Uterus (tissue), 4 donors: ENCODE data around the gene CADM2. TPM values are rescaled to one million over a fixed set of nuclear protein-coding genes. Genes with fewer than 3 reads are reported as not detected.
"Not testable (repeated sequence)": the region's sequence is repeated elsewhere in the genome, so short reads cannot be mapped to it uniquely, and the experiment has no call there.

ENCODE experiments used
- DNase-seq, 2 donors: peaks; one replicate each; pipeline ENCODE4 v3.0.0-alpha.2; 2019 to 2020
- H3K27ac ChIP-seq, 2 donors: fragments of 200-600 bp; sonication (generic); 1 replicate in 1 of 2; 2 replicates in 1 of 2; pipeline ENCODE4 v1.5.1; 2016 to 2018
- H3K27me3 ChIP-seq, 2 donors: fragments of 200-600 bp; sonication (generic); one replicate each; pipeline ENCODE4 v1.5.1; 2018 to 2019; ENCODE audit warnings: control low read depth in 1 of 2
- H3K36me3 ChIP-seq, 2 donors: fragments of 200-600 bp; sonication (generic); one replicate each; pipeline ENCODE4 v1.5.1; 2019; ENCODE audit warnings: control low read depth in 1 of 2
- H3K4me1 ChIP-seq, 2 donors: fragments of 200-600 bp; sonication (generic); one replicate each; pipeline ENCODE4 v1.5.1; 2018 to 2019; ENCODE audit warnings: control low read depth in 1 of 2
- H3K4me3 ChIP-seq, 2 donors: fragments of 200-600 bp; sonication (generic); 1 replicate in 1 of 2; 2 replicates in 1 of 2; pipeline ENCODE4 v1.5.1; 2018 to 2019; ENCODE audit warnings: mild to moderate bottlenecking in 1 of 2
- H3K9me3 ChIP-seq, 2 donors: fragments of 200-600 bp; sonication (generic); one replicate each; pipeline ENCODE4 v1.5.1; 2019; ENCODE audit warnings: control low read depth in 1 of 2
- POLR2A ChIP-seq, 2 donors: fragments of 450-650 bp; IDR thresholded peaks; one replicate each; pipeline ENCODE4 v1.6.1; 2016; ENCODE audit warnings: antibody characterized with exemption in 2 of 2, mild to moderate bottlenecking in 1 of 2, moderate library complexity in 1 of 2
- intact Hi-C: fragments of 100-400 bp; cut with DNase I; formaldehyde crosslinking; loops from one replicate; pipeline ENCODE4 v1.15.1; 2023; ENCODE audit warnings: low total_unique reads
- total RNA-seq, 4 donors: library from RNA; depleted of rRNA in 3 of 4; stranded (reverse); fragments of >200 nt in 3 of 4; gene quantifications; one replicate each; pipeline versions ENCODE4 v1.1.0 to v1.2.4, GENCODE V29; 2014 to 2023
- TF ChIP-seq, protein P1 (sequence below), 4 experiments: fragments of 200-600 bp in 2 of 4; fragments of 450-650 bp in 2 of 4; sonication (generic) in 2 of 4; IDR thresholded peaks; one replicate each; pipeline ENCODE4 v1.5.1; 2016 to 2019; ENCODE audit warnings: antibody characterized with exemption in 4 of 4, mild to moderate bottlenecking in 2 of 4, moderate library complexity in 1 of 4
- donor health status: DM: yes; HTN: yes; CAD: no.

Gene CADM2
- total RNA-seq, 4 donors from 2014 or later = 0.29 to 6.6 (median 0.85) TPM; not detected in 1

DNA sequence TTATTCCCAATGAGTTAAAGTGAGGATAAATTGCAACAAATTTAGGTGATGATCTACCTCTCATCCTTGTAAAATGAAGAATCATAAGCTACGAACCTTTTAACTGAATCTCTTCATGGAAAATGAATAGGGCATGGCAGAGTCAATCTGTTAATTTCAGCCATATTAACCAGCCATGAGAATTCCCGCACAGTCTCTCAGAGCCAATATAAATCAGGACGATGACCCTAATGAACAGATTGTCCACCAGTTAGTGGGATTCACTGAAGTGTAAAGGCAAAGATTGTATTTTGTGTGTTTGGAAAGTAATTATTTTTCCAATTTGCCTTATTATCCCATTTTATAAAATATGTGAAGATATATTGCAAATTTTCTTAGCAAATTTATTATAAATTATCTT is 183.8 kb downstream of the CADM2 start:
- Histone ChIP-seq H3K36me3 (no peaks in the 10 kb centered on the region), H3K27me3 (no peaks in the 10 kb centered on the region), H3K27ac (no peak overlapping the region), H3K9me3 (no peaks in the 10 kb centered on the region), H3K4me1 (no peaks in the 10 kb centered on the region), H3K4me3 (no peak overlapping the region)
- no peak for DNase-seq
- intact Hi-C loops = no loop called here
- TF ChIP-seq, protein P1, sequence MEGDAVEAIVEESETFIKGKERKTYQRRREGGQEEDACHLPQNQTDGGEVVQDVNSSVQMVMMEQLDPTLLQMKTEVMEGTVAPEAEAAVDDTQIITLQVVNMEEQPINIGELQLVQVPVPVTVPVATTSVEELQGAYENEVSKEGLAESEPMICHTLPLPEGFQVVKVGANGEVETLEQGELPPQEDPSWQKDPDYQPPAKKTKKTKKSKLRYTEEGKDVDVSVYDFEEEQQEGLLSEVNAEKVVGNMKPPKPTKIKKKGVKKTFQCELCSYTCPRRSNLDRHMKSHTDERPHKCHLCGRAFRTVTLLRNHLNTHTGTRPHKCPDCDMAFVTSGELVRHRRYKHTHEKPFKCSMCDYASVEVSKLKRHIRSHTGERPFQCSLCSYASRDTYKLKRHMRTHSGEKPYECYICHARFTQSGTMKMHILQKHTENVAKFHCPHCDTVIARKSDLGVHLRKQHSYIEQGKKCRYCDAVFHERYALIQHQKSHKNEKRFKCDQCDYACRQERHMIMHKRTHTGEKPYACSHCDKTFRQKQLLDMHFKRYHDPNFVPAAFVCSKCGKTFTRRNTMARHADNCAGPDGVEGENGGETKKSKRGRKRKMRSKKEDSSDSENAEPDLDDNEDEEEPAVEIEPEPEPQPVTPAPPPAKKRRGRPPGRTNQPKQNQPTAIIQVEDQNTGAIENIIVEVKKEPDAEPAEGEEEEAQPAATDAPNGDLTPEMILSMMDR (IDR thresholded peaks at IDR 0.05) = no peak
- TF ChIP-seq POLR2A (IDR thresholded peaks at IDR 0.05) = no peak

DNA sequence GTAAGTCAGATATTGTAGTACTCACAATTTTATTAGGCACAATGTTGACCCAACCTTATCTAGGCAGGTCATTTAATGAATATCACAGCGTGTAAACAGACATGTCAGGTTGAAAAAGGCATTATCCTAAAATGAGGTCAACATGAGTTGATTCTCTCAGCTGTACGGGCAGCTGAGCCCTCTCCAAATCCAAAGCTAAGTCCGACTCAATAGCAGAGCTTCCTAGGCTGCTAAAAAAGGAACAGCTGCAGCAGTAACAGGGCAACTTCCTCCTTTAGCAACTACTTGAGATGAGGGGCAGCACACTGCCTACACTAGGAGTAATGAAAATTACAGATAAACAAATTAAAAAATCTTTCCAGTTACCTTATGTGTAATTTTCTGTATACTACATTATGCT is 189.2 kb downstream of the CADM2 start:
- Histone ChIP-seq H3K4me1 (no peaks in the 10 kb centered on the region), H3K27me3 (no peaks in the 10 kb centered on the region), H3K27ac (no peak overlapping the region), H3K9me3 (no peaks in the 10 kb centered on the region), H3K4me3 (no peak overlapping the region), H3K36me3 (no peaks in the 10 kb centered on the region)
- intact Hi-C loops = no loop called here
- no peak for TF ChIP-seq POLR2A (IDR thresholded peaks at IDR 0.05)
- TF ChIP-seq, protein P1 (IDR thresholded peaks at IDR 0.05) = no peak
- no peak for DNase-seq

DNA sequence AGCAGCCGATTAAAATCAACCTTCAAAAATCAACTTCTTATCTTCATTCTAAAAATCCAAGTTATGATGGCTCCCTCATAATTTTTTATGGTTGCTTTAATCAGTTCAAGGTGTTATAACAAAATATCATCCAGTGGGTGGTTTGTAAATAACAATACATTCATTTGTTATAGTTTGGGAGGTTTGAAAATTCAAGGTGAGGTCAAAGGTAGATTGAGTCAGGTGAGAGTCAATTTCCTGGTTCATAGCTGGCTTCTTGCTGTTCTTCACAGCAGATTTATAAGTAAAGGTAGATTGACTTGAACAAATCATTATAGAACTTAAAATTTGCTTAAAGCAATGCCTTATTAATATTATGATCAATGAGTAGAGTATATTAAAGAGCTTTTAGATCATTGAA is 192.8 kb downstream of the CADM2 start:
- no peak for DNase-seq
- intact Hi-C loops = no loop called here
- no peaks in the 10 kb centered on the region for H3K9me3 ChIP-seq
- TF ChIP-seq POLR2A (IDR thresholded peaks at IDR 0.05) = no peak
- TF ChIP-seq, protein P1 (IDR thresholded peaks at IDR 0.05) = no peak
- H3K27me3 ChIP-seq = no peaks in the 10 kb centered on the region
- no peaks in the 10 kb centered on the region for H3K36me3 ChIP-seq
- H3K4me1 ChIP-seq = no peaks in the 10 kb centered on the region
- H3K27ac ChIP-seq = no peak overlapping the region
- no peak overlapping the region for H3K4me3 ChIP-seq

DNA sequence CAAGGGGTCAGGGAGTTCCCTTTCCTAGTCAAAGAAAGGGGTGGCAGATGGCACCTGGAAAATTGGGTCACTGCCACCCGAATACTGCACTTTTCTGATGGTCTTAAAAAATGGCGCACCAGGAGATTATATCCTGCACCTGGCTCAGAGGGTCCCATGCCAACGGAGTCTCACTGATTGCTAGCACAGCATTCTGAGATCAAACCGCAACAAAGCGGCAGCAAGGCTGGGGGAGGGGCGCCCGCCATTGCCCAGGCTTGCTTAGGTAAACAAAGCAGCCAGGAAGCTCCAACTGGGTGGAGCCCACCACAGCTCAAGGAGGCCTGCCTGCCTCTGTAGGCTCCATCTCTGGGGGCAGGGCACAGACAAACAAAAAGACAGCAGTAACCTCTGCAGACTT is 194.5 kb downstream of the CADM2 start:
- H3K36me3 ChIP-seq, DNase-seq, H3K27ac ChIP-seq, H3K27me3 ChIP-seq, H3K4me1 ChIP-seq, intact Hi-C loops, H3K4me3 ChIP-seq, H3K9me3 ChIP-seq: not testable (repeated sequence)

- Histone ChIP-seq H3K4me1 (no peaks in the 10 kb centered on the region), H3K27me3 (no peaks in the 10 kb centered on the region), H3K4me3 (no peak overlapping the region), H3K36me3 (no peaks in the 10 kb centered on the region), H3K27ac (no peak overlapping the region), H3K9me3 (no peaks in the 10 kb centered on the region)
- intact Hi-C loops = no loop called here
- DNase-seq = no peak
- TF ChIP-seq, protein P1 (IDR thresholded peaks at IDR 0.05) = no peak
- no peak for TF ChIP-seq POLR2A (IDR thresholded peaks at IDR 0.05)
Observed at GRCh38 chr3:85159376-85159775, 200.6 kb downstream of the CADM2 start.

- no peaks in the 10 kb centered on the region for H3K27me3 ChIP-seq
- DNase-seq = no peak
- TF ChIP-seq, protein P1 (IDR thresholded peaks at IDR 0.05) = no peak
- TF ChIP-seq POLR2A (IDR thresholded peaks at IDR 0.05) = no peak
Observed at GRCh38 chr3:85161544-85161943, 202.8 kb downstream of the CADM2 start.

More at GRCh38 chr3:85161544-85161943, 202.8 kb downstream of the CADM2 start:
- H3K36me3 ChIP-seq = no peaks in the 10 kb centered on the region
- H3K4me1 ChIP-seq = no peaks in the 10 kb centered on the region
- H3K9me3 ChIP-seq = no peaks in the 10 kb centered on the region
- no peak overlapping the region for H3K4me3 ChIP-seq
- no peak overlapping the region for H3K27ac ChIP-seq
- intact Hi-C loops = no loop called here
